NCI-H187 (cell line): Measurements from ENCODE around the gene PNPLA7.
"Not testable (repeated sequence)": the region's sequence is repeated elsewhere in the genome, so short reads cannot be mapped to it uniquely, and the experiment has no call there.

Source experiments
- DNase-seq, 2 experiments: peaks; one replicate each; lab custom pipeline; 2025; lab: John Stamatoyannopoulos, UW

PNPLA7 gene

DNA sequence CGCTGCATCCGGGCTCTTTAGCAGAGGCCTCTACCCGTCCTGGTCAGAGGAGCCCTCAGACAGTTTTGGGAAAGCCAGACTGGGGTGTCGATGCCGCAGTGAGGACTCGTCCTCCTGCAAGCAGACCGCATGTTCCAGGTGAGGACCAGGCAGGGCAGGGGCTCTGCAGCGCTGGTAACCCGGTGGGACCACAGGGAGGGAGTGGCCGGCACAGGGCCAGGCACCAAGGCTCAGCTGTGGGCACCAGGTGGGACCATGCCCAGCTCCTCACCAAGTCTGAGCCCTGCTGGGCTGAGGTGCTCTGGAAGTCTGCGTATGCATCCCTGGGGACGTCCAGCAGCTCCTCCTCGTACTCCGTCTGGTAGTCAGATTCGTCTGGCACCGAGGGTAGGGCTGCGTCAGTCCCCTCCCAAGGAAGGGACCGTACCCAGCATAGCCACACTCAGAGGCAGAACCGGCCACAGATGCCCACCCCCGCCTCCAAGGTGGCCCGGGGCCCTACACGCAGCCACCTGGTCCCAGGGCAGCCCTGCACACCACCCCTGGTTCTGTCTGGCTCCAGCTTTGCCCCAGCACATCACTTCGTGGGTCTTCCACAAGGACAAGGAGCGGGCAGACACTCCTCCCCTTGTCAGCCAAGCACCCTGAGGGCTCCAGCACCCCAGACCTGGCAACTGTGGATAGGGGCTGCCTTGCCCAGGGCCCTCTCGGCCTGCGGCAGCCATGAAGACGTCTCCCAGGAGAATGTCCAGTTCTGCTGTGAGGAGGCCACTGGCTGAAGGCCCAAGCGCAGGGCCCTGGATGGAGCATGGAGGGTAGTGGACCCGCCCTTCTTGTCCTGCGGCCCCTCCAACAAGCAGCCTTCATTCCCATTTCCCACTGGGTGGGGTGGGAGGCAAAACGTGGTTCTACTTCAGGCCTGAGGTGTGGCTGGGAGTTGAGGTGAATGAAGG lies 89.6 kb downstream of the PNPLA7 start:
- no peak for DNase-seq

DNA sequence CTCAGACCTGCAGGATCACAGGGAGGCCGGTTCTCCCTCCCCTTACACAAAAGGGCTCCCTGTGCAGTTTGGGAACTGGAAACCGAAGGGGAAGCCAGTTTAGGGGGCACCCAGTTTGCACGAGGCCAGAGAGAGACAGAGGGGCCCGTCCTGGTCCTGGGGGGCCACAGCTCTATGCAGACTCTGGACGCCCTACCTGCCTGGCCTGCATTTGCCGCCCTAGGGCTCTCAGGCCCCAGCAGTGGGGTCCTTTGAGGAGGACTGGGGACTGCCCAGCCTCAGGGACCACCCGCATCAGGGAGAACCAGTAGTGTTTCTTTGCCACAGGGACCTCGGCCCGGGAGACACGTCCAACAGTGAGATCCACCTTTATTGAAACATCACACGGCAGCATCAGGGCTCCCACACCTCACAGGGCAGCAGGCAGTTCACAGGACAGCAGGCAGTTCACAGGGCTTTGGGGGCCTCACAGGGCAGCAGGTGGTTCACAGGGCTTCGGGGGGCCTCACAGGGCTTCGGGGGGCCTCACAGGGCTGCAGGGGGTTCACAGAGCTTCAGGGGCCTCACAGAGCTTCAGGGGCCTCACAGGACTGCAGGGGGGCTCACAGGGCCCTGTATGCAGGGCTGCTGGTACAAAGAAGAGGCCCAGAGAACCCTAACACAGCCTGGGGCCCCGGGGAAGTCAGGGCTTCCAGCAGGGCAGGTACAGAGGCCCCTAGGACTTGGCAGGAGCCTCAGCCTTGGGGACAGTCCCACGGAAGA lies 90.4 kb downstream of the PNPLA7 start:
- DNase-seq, result no peak

DNA sequence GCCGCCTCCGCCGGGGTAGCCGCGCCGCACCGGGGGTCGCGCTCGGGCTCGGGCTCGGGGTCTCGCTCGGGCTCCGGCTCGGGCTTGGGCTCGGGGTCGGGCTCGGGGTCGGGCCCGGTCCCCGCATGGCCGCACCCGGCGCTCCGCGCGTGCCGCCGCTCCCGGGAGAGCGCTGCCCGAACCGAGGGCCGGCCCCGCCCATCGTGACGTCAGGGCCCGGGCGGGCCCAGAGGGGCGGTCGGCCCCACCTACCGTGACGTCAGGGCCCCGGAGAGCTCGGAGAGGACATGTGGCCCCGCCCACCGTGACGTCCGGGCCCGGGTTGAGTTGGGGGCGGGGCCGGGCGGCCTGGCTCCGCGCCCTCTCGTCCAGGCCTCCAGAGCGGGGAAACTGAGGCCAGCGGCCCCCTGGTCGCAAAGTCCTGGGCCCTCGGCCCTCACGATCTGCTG lies 91.0 kb downstream of the PNPLA7 start, which contains the start of gene NSMF:
Gene NSMF (minus strand): TSS at position 183 of the 449 bp plus-strand sequence. CDS start 232 bp downstream, outside the sequence.
- peak; percentile 39 to 72 for DNase-seq

DNA sequence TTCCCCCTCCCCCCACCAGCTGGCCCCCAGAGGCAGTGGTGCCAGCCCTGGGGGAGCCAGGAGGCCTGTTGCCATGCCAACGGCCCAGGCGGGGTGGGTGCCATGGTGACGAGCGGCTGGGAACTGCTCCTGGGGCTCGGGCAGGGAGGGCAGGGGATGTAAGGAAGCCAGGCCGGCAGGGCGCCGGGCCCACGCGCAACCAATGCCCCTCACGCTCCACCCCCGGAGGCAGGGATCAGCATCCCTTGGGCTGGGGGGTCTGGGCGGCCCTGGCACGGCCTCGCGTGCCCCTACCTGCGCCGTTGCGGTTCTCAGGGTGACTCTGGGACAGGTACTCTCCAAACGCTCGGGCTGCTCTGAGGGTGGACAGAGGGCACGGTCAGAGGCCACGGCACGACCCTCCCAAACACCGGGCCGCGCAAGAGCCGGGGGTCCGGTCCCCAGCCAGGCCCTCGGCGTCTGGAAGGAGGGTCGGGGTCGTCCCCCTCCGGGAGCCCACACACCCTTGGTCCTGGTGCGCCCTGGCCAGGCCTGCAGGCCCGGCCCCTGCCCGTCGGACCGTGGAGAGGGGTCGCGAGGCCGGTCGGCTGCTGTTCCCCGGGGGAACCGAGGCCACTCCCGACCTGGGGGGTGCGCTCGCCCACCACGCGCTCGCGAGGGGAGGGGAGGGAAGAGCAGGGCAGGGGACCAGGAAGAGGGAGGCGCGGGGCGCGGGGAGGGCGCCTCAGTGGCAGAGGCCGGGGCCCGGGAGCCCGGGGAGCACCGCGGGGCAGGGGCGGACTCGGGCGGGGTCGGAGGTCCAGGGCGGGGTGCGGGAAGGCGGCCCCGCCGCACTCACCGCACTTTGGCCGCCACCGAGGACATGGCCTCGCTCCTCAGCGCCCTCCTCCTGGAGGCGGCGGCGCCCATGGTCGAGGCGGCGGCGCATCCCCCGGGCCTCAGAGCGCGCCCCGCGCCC lies 91.7 kb downstream of the PNPLA7 start:
- DNase-seq, result no peak

DNA sequence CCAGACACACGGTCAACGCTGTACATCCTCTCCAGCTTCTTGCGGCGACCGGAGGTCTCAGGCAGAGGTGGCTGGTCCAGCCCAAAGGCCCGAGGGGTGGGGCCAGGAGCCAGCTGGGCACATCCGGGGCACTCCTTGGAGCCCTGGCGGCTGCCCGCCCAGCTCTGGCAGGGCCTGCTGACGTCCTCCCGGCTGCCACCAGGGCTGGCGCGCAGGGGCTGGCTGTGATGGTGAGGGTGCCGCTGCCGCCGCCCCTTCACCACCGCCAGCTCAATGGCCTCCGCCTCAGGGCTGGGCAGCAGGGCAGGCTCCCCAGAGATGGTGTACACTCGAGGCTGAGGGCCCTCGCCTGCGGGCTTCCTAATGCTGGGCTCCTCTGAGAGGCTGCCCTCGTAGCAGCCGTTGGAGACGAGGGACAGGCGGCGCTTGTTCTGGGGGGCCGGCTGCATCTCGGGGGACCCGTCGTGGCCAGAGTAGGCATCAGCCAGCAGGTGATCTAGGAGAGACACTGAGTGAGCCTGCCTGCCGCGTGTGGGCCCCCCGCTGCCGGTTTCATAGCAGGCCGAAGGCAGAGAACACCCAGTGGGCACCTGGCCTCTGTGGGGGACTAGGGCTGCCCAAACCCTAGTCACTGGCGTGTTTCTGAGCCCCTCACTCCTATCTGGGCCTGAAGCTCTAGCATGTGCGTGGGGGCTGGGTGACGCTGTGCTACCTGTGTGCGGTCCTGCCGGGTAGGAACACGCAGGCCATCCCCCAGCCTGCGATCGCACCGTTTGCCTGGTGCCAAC lies 92.6 kb downstream of the PNPLA7 start:
- DNase-seq, result no peak

DNA sequence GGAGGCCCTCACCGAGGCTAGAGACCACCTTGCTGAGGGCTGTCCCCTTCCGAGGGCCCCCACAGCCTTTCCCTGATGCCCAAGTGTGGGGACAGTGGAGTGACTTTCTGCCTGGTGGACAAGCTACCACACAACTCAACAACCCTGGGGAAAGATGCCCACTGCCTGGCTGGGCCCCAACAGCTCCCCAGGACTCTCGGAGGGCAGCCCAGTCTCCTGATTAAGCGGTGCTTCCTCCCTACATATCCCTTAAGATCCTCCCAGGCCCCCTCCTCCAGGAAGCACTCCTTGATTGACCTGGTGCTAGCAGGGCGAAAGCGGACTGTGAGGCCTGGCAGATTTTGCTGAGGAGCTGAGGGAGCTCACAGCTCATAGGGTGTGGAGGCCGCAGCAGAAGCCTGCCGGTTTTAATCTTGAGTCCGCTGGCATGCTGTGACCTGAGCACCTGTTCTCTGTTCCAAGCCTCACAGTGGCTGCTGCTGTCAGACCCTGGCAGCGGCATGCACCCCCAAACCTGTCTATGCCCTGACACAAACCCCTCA lies 93.3 kb downstream of the PNPLA7 start:
- DNase-seq, result no peak

DNA sequence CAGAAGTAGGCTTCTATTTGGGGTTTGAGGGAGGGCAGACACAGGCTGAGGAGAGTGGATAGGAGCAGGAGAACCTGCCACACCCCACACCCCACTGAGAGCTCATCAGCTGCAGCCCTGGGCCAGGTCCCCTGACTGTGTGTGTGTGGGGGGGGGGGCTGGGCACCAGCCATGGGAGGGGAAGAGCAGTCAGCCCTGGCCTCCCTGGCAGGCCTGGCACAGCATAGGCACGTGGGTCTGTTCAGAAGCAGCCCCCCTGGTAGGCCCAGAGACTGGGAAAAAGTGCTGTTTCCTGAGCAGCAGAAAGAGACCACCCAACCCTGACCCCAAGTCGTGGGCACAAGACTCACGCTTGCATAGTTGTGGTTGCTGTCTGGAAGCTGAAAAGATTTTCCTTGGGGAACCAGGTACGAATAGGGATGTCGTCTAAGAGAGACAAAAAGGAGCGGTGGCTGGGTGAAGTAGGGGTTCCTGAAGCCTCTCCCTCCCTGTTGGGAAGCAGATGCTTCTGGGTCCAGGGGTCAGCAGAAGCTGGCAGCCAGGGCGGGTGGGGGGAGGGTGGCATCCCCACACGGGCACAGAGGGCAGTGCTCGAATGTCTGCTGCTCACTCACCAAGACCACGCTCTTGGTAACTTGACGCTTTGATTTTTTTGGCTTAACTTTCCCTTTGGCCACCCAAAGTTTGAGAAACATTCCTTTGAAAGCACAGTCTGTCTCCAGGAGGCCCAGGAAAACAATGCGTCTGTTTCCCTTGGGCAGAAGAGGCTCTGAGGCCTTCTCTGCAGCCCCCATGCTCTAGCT lies 93.9 kb downstream of the PNPLA7 start:
- no peak for DNase-seq

DNA sequence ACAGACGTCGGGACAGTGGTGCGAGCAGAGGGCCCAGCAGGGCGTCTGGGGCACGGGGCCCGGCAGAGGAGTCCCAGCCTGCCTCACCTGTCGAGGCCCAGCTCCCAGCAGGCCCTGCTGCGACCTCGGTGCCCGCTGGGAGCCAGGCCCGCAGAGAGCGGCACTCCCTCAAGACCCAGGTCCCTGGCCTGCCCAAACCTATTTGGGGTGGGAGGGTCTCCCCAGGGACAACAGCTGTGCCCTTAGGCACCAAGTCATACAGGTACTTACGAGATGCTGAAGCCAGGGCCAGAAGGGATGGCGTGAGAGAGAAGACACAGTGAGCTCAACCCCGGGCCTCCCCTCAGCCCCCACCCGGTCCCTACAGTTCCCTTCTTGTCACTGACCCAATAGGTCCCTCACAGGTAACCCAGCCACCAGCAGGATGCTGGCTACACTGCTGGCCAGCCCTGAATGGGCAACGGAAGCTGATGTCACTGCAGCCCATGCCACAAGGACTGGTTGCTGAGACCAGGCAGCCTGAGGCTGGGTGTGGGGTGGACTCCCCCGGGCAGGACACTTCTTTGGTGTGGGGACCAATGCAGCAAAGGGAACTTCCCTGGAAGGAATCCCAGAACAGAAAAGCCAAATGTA lies 94.7 kb downstream of the PNPLA7 start:
- DNase-seq, result no peak

DNA sequence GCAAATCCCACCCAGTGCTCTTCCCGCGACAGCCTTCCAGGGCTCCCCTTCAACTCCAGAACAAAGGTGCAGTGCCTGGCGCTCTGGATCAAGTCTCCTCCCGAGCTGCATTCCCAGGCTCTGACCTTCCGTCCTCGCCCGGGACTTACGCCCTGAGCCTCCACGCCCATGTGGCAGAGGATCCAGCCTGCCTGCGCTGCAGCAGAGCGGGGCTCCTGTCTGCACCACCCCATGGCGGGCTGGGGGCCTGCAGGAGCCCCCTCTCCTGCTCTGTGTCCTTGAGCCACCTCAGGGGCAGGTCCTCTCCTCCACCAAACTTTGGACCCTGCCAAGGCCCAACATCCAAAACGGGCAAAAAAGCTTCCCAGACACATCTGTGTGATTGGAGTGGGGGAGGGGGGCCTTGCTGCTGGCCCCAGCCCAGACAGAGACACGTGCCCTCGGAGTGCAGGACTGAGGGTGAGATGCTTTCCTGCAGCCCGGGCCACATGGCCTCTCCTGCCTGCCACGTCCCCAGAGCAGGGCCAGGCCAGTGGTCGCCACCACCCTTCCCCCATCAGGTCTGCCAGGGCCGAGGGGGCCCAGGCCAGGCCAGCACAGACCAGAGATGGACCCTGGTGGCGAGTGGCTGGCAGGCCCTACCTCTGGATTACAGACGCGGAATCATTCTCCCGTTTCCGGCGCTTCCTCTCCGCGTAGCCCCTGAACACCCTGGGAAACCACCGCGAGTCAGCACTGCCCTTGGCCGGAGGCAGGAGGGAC lies 95.4 kb downstream of the PNPLA7 start:
- no peak for DNase-seq

DNA sequence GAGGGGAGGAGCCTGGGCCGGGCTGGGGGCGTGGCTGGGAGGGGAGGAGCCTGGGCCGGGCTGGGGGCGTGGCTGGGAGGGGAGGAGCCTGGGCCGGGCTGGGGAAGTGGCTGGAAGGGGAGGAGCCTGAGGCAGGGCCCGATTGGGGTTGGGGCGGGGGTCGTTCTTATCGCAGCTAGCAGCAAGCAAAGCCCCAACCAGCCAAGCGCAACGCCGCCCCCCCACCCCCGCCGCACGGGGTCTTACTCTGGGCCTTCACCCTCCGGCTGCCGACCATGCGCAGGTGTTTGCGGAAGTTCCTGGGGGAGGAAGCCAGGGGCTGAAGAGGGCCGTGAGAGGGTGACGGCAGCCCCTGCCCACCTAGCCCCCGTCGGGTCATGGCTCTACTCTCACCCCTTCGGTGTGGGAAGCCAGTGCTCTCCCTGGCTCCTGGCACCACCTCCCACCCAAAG lies 96.0 kb downstream of the PNPLA7 start:
- DNase-seq, result no peak

DNA sequence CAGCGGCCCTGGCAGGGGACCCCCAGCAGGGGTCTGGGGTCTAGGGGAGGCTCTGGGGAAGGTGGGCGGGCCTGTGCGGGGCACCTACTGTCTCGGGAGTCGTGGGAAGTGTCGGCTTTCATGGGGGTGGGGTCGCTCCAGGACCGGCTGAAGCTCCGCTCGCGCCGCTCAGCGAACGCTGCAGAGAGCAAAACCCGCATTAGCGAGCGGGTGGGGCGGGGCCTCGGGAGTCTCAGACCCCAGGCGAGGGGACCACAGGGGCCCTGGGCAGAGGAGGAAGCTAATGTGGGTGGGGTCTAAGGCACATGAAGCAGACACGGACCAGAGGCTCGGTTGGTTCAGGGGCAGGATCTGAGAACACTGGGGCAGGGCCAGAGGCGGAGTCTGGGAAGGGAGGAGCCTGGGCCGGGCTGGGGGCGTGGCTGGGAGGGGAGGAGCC lies 96.5 kb downstream of the PNPLA7 start:
- DNase-seq, result no peak

DNA sequence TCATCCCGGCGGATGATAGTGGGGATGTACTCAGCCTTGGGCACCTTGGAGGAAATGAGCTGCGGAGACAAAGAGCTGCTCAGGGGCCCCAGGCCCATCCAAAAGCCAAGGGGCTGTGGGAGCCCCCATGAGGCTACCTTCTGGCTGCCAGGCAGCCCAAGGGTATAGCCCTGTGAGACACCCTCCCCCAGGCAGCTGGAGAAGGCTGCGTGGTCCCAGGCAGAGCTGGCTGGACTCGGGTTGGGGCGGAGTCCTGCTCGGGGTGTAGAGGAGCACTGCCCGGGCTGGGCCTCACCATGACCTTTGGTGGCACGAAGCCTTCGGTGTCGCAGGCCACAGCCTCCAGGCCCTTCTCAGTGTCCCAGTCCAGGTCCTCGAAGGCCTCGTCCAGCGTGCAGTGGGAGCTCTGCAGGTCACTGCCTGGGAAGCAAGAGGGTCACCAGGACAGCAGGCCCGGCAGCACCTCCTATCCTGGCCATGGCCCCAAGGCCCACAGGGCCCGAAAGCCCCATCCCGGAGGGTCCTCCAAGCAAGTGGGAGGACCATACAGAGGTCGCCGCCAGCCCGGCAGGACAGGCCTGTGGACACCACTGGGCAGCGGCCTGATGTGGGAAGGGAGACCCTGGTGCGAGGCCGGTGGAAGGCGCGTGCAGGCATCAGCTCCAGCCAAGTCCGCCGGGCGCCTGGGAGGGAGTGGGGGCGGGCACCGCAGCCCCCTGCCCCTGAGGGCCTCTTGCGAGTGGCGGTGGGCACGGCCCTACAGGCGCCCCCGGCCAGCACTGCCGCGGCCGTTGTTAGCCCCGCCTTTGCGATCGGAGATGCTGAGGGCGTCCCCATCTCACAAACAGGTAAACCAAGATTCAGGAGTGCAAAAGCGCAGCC lies 97.2 kb downstream of the PNPLA7 start:
- DNase-seq, result no peak

DNA sequence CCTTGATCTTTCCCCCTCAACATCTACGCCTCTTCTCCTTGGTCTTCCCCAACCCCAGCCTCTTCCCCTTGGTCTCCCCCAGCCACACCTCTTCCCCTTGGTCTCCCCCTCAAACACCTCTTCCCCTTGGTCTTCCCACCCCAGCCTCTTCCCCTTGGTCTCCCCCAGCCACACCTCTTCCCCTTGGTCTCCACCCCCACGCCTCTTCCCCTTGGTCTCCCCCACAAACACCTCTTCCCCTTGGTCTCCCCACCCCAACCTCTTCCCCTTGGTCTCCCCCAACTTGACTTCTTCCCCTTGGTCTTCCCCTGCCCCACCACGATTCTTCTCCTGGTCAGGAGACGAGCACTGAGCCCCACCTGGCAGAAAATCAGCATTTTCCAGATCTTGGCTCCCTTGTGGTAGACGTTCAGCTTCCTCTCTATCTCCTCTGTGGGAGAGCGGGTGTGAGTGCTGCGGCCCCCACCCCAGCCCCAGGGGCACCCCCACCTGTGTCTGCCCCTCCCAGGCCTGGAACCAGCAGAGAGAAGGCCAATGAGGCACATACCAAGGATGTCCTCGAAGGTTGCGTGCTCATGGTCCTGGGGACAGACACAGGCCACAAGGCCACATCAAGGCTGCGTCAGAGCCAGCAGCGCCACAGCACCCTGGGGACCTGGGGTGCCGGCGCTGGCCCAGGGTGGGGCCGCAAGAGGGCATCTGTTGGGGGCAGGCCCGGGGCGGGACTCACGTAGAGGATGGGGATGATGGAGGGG lies 98.0 kb downstream of the PNPLA7 start:
- no peak for DNase-seq

DNA sequence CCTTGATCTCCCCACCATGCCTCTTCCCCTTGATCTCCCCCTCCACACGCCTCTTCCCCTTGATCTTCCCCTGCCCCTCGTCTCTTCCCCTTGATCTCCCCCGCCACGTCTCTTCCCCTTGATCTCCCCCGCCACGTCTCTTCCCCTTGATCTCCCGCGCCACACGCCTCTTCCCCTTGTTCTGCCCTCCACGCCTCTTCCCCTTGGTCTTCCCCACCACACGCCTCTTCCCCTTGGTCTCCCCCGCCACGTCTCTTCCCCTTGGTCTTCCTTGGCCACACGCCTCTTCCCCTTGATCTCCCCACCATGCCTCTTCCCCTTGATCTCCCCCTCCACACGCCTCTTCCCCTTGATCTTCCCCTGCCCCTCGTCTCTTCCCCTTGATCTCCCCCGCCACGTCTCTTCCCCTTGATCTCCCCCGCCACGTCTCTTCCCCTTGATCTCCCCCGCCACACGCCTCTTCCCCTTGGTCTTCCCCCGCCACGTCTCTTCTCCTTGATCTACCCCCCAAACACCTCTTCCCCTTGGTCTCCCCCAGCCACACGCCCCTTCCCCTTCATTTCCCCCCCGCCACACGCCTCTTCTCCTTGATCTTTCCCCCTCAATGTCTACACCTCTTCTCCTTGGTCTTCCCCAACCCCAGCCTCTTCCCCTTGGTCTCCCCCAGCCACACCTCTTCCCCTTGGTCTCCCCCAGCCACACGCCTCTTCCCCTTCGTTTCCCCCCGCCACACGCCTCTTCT lies 98.8 kb downstream of the PNPLA7 start:
- not testable (repeated sequence) for DNase-seq

DNA sequence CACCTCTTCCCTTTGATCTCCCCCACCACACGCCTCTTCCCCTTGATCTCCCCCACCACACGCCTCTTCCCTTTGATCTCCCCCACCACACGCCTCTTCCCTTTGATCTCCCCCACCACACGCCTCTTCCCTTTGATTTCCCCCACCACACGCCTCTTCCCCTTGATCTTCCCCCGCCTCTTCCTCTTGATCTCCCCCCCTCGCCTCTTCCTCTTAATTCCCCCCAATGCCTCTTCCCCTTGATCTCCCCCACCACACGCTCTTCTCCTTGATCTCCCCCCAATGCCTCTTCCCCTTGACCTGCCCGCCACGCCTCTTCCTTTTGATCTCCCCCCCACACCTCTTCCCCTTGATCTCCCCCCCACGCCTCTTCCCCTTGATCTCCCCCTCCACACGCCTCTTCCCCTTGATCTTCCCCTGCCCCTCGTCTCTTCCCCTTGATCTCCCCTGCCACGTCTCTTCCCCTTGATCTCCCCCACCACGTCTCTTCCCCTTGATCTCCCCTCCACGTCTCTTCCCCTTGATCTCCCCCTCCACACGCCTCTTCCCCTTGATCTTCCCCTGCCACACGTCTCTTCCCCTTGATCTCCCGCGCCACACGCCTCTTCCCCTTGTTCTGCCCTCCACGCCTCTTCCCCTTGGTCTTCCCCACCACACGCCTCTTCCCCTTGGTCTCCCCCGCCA lies 99.5 kb downstream of the PNPLA7 start:
- not testable (repeated sequence) for DNase-seq
